ENCODE measurements around the gene MORC2.

- TF ChIP-seq POLR2A (IDR thresholded peaks at IDR 0.05), result no peak
- no peak for TF ChIP-seq CTCF (IDR thresholded peaks at IDR 0.05)
Measured at GRCh38 chr22:30955153-30955552, 13.4 kb downstream of the MORC2 start.

All from adrenal gland (tissue), 5 donors.